NB4 (cell line): Measurements from ENCODE around the gene TMEM135.

Source experiments
- MYC ChIP-seq: IDR thresholded peaks from 2 replicates; pipeline ENCODE4 v1.6.1; 2011; ENCODE audit warnings: low read depth, low read length
- POLR2A ChIP-seq: IDR thresholded peaks from 2 replicates; pipeline ENCODE4 v1.6.1; 2011; ENCODE audit warnings: mild to moderate bottlenecking; ENCODE audit not compliant: insufficient read length; ENCODE audit errors: extremely low read depth
- TF ChIP-seq, protein P1 (sequence below): IDR thresholded peaks from one replicate; pipeline ENCODE4 v1.5.1; 2012; ENCODE audit warnings: low read depth, low read length
- TF ChIP-seq, protein P2 (sequence below): IDR thresholded peaks from 2 replicates; pipeline ENCODE4 v1.6.1; 2011; ENCODE audit warnings: low read depth, low read length

DNA sequence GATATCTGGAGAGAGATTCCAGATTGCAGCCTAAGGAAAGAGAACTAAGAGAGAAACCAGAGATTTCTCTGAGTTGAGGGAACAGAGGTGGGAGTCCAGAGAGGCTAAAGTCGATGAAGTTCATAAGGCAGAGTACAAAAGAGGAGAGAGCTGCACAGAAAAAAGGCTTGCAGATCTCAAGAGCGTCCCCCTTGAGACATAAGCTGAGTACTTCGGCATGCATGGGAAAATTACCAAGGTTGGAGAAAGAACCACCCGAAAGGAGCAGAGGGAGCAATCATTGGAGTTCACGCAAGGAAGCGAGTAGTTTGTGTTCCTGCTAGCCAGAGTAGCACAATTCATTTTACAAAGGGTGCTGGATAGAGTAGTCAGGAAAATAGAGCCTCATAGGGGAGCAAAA is 293.5 kb downstream of the TMEM135 start:
- TF ChIP-seq, protein P1, sequence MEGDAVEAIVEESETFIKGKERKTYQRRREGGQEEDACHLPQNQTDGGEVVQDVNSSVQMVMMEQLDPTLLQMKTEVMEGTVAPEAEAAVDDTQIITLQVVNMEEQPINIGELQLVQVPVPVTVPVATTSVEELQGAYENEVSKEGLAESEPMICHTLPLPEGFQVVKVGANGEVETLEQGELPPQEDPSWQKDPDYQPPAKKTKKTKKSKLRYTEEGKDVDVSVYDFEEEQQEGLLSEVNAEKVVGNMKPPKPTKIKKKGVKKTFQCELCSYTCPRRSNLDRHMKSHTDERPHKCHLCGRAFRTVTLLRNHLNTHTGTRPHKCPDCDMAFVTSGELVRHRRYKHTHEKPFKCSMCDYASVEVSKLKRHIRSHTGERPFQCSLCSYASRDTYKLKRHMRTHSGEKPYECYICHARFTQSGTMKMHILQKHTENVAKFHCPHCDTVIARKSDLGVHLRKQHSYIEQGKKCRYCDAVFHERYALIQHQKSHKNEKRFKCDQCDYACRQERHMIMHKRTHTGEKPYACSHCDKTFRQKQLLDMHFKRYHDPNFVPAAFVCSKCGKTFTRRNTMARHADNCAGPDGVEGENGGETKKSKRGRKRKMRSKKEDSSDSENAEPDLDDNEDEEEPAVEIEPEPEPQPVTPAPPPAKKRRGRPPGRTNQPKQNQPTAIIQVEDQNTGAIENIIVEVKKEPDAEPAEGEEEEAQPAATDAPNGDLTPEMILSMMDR: no peak
- no peak for TF ChIP-seq POLR2A
- TF ChIP-seq, protein P2, sequence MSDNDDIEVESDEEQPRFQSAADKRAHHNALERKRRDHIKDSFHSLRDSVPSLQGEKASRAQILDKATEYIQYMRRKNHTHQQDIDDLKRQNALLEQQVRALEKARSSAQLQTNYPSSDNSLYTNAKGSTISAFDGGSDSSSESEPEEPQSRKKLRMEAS: no peak
- TF ChIP-seq MYC: no peak
